Calu3 (cell line): ENCODE measurements around the gene HMGXB3. TPM values are rescaled to one million over a fixed set of nuclear protein-coding genes. Genes with fewer than 3 reads are reported as not detected.

Experiments used
- BruUV-seq: library from RNA; stranded (reverse); fragments of 400-500 nt; replicated peaks from 2 replicates; lab custom pipeline; 2021; lab: Mats Ljungman, UMichigan
- CTCF ChIA-PET: fragments of 300-600 bp; sonication (Branson Sonifier 250); formaldehyde crosslinking; loops from one replicate; lab custom pipeline; 2022; ENCODE audit warnings: antibody characterized with exemption; lab: Charles Lee
- DNase-seq: peaks from one replicate; pipeline ENCODE4 v3.0.0; 2022
- H3K27ac Mint-ChIP-seq: one replicate; pipeline ENCODE4 v1.8.0; 2022; ENCODE audit warnings: mixed read lengths; ENCODE audit not compliant: unreplicated experiment
- H3K27me3 Mint-ChIP-seq: one replicate; pipeline ENCODE4 v1.8.0; 2022; ENCODE audit warnings: mixed read lengths; ENCODE audit not compliant: unreplicated experiment
- H3K36me3 Mint-ChIP-seq: one replicate; pipeline ENCODE4 v1.8.0; 2022; ENCODE audit warnings: mild to moderate bottlenecking, moderate library complexity, mixed read lengths; ENCODE audit not compliant: insufficient read depth, unreplicated experiment
- H3K4me1 Mint-ChIP-seq: one replicate; pipeline ENCODE4 v1.8.0; 2022; ENCODE audit warnings: mild to moderate bottlenecking, low read depth, mixed read lengths; ENCODE audit not compliant: unreplicated experiment
- H3K4me3 Mint-ChIP-seq: one replicate; pipeline ENCODE4 v1.8.0; 2022; ENCODE audit warnings: mild to moderate bottlenecking, low read depth, moderate library complexity, mixed read lengths; ENCODE audit not compliant: unreplicated experiment
- H3K9me3 Mint-ChIP-seq: one replicate; pipeline ENCODE4 v1.8.0; 2022; ENCODE audit warnings: low read depth, mixed read lengths; ENCODE audit not compliant: unreplicated experiment
- CTCF ChIP-seq: fragments of 200-600 bp; IDR thresholded peaks from one replicate; pipeline ENCODE4 v1.8.0; 2022; ENCODE audit warnings: antibody characterized with exemption; ENCODE audit not compliant: unreplicated experiment
- intact Hi-C: fragments of 100-400 bp; cut with micrococcal nuclease; formaldehyde crosslinking; loops from one replicate; pipeline ENCODE4 v1.10.0; 2022; ENCODE audit not compliant: unreplicated experiment
- total RNA-seq: library from RNA; stranded (reverse); gene quantifications from 2 replicates; pipeline ENCODE4 v1.2.3, GENCODE V29; 2022

Gene HMGXB3
- total RNA-seq, 1 experiment from 2014 or later, result 58.2 TPM

DNA sequence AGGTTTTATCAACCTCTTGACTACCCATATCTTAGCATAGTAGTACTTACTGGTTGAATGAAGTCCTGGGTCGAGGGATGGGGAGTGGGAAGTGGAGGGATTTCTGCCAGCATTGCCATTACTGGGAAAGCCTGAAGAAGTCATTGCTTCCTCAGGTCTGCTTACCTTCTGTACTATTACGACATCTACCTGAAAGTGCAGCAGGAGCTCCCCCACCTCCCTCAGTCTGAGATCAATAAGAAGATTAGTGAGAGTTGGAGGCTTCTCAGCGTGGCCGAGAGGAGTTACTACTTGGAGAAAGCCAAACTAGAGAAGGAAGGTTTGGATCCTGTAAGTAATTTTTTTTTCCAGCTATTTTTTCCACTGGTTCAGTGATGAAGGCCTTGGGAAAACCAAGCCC is 5.8 kb downstream of the HMGXB3 start:
- H3K4me3 Mint-ChIP-seq, result no peak overlapping the region
- H3K36me3 Mint-ChIP-seq, result peaks cover 51% of the 10 kb centered on the region
- no peaks in the 10 kb centered on the region for H3K27me3 Mint-ChIP-seq
- no peaks in the 10 kb centered on the region for H3K9me3 Mint-ChIP-seq
- no TSS peak for BruUV-seq
- H3K4me1 Mint-ChIP-seq, result peaks cover 19% of the 10 kb centered on the region
- DNase-seq, result no peak
- no peak for TF ChIP-seq CTCF
- CTCF ChIA-PET, result interaction anchor here (0.5 to 1.6 kb wide), 2 partner anchors 10 to 16 kb away, joined by 3 to 5 read pairs; no protein-coding TSS in a partner anchor
- intact Hi-C loops, result no loop called here
- H3K27ac Mint-ChIP-seq, result no peak overlapping the region

DNA sequence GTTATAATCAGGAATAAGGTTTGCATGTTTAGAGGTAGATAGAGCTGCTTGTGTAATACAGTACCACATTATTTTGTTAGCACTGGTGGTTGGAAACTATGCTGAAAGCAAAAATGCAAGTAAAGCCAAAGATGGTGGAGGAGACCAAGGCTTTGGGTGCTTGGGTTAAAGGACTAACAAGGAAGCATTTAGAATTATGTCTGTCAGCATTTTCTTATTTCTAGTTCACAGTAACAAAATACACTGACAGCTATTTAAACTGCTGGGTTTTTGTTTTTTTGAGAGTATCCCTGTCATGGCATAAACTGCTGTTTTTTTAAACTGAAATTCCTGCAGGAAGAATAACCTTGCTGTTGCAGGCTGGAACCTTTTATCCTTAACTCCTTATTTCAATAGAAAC is 6.5 kb downstream of the HMGXB3 start:
- no peak overlapping the region for H3K27ac Mint-ChIP-seq
- no peaks in the 10 kb centered on the region for H3K9me3 Mint-ChIP-seq
- no peak for DNase-seq
- H3K4me3 Mint-ChIP-seq, result no peak overlapping the region
- no peaks in the 10 kb centered on the region for H3K27me3 Mint-ChIP-seq
- intact Hi-C loops, result no loop called here
- CTCF ChIA-PET, result interaction anchor here (0.6 to 1.6 kb wide), 2 partner anchors 15 to 357 kb away, joined by 3 to 5 read pairs; no protein-coding TSS in a partner anchor
- peaks cover 47% of the 10 kb centered on the region for H3K36me3 Mint-ChIP-seq
- peaks cover 13% of the 10 kb centered on the region for H3K4me1 Mint-ChIP-seq
- no peak for TF ChIP-seq CTCF
- BruUV-seq, result no TSS peak

DNA sequence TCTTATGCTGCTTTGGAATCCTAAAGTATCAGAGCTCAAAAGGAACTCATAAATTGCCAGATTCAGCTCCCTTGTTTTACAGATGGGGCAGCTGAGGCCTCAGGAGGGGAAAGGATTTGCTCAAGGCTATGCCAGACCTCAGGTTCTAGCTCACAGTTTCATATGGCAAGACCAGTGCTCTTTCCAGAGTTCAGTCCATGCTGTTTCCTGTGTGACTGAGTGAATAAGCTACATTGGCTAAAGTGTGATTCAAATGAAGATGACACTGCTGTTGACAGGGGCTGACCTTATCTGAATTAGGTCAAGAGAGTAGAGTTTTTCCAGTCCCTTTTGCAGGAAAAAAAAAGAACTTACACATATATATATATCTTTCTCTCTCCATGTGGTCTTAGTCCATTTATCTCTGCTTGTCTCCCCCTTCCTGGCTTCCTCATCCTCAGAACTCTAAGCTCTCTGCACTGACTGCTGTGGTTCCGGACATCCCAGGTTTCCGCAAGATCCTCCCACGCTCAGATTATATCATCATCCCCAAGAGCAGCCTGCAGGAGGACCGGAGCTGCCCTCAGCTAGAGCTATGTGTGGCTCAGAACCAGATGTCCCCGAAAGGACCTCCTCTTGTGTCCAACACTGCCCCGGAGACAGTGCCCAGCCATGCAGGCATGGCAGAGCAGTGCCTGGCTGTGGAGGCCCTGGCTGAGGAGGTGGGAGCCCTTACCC is 9.3 kb downstream of the HMGXB3 start:
- Mint-ChIP-seq H3K9me3 (no peaks in the 10 kb centered on the region), H3K4me3 (no peak overlapping the region), H3K4me1 (no peaks in the 10 kb centered on the region), H3K27ac (no peak overlapping the region), H3K27me3 (no peaks in the 10 kb centered on the region), H3K36me3 (peaks cover 45% of the 10 kb centered on the region)
- no peak for DNase-seq
- intact Hi-C loops, result no loop called here
- no TSS peak for BruUV-seq
- CTCF ChIA-PET, result interaction anchor here (0.9 kb wide), 1 partner anchor 196 kb away, joined by 3 read pairs; no protein-coding TSS in a partner anchor
- TF ChIP-seq CTCF, result no peak

GRCh38 chr5:150013931-150014330 is 13.4 kb downstream of the HMGXB3 start:
- intact Hi-C loops, result no loop called here
- Mint-ChIP-seq H3K4me1 (peaks cover 18% of the 10 kb centered on the region), H3K36me3 (peaks cover 35% of the 10 kb centered on the region), H3K27ac (no peak overlapping the region), H3K4me3 (no peak overlapping the region), H3K9me3 (no peaks in the 10 kb centered on the region), H3K27me3 (no peaks in the 10 kb centered on the region)
- CTCF ChIA-PET, result no interaction called here
- BruUV-seq, result no TSS peak
- DNase-seq, result no peak
- TF ChIP-seq CTCF, result no peak
